GM23338 (cell line): ENCODE measurements around the gene NOTCH1. TPM values are rescaled to one million over a fixed set of nuclear protein-coding genes. Genes with fewer than 3 reads are reported as not detected.

Experiments used
- ATAC-seq: fragments of 200-7000 bp; cut with Tn5 transposase; 3 replicates; pipeline ENCODE4 v1.9.1; 2020
- DNase-seq: peaks from one replicate; pipeline ENCODE4 v3.0.0-alpha.2; 2015; ENCODE audit warnings: low spot score
- H2AFZ ChIP-seq: fragments of 200-600 bp; sonication (generic); 2 replicates; pipeline ENCODE4 v1.8.0; 2016; ENCODE audit warnings: antibody characterized with exemption, mild to moderate bottlenecking, moderate library complexity
- H3F3A ChIP-seq: fragments of 200-600 bp; sonication (generic); replicated peaks from 2 replicates; pipeline ENCODE4 v1.8.0; 2017; ENCODE audit warnings: antibody characterized with exemption, mixed run types, low read depth
- H3K27ac ChIP-seq: fragments of 200-600 bp; sonication (generic); 2 replicates; pipeline ENCODE4 v1.6.1; 2016; ENCODE audit warnings: low read depth
- H3K27me3 ChIP-seq: fragments of 200-600 bp; sonication (generic); 2 replicates; pipeline ENCODE4 v1.8.0; 2016; ENCODE audit warnings: mild to moderate bottlenecking, mixed run types, moderate library complexity; ENCODE audit not compliant: insufficient read depth
- H3K36me3 ChIP-seq: fragments of 200-600 bp; sonication (generic); 2 replicates; pipeline ENCODE4 v1.8.0; 2016; ENCODE audit warnings: mild to moderate bottlenecking; ENCODE audit not compliant: insufficient read depth
- H3K4me1 ChIP-seq: fragments of 200-600 bp; sonication (generic); 2 replicates; pipeline ENCODE4 v1.8.0; 2016; ENCODE audit warnings: mild to moderate bottlenecking, moderate library complexity; ENCODE audit not compliant: insufficient read depth
- H3K4me2 ChIP-seq: fragments of 200-600 bp; sonication (generic); 2 replicates; pipeline ENCODE4 v1.7.1; 2017; ENCODE audit warnings: mixed run types
- H3K4me3 ChIP-seq: fragments of 200-600 bp; sonication (generic); 2 replicates; pipeline ENCODE4 v1.6.1; 2016; ENCODE audit warnings: mixed run types
- H3K79me2 ChIP-seq: fragments of 200-600 bp; sonication (generic); replicated peaks from 2 replicates; pipeline ENCODE4 v1.8.0; 2017; ENCODE audit warnings: mild to moderate bottlenecking; ENCODE audit not compliant: insufficient read depth
- H3K9me2 ChIP-seq: fragments of 200-600 bp; sonication (generic); 2 replicates; pipeline ENCODE4 v1.8.0; 2017; ENCODE audit not compliant: insufficient read depth
- H4K20me1 ChIP-seq: fragments of 200-600 bp; sonication (generic); replicated peaks from 2 replicates; pipeline ENCODE4 v1.8.0; 2017; ENCODE audit warnings: mild to moderate bottlenecking; ENCODE audit not compliant: insufficient read depth
- H3K27ac Mint-ChIP-seq: 2 replicates; pipeline ENCODE4 v1.8.0; 2020; ENCODE audit warnings: inconsistent platforms, mild to moderate bottlenecking, moderate library complexity, mixed read lengths
- H3K27me3 Mint-ChIP-seq: 3 replicates; pipeline ENCODE4 v1.8.0; 2022; ENCODE audit warnings: low read depth, mild to moderate bottlenecking, moderate library complexity, mixed read lengths, inconsistent platforms; ENCODE audit not compliant: insufficient read depth, poor library complexity
- H3K36me3 Mint-ChIP-seq: 3 replicates; pipeline ENCODE4 v1.8.0; 2021; ENCODE audit warnings: low read depth, mild to moderate bottlenecking, inconsistent platforms, moderate library complexity, mixed read lengths
- H3K4me1 Mint-ChIP-seq: 3 replicates; pipeline ENCODE4 v1.8.0; 2020; ENCODE audit warnings: mild to moderate bottlenecking, inconsistent platforms, mixed read lengths
- H3K4me3 Mint-ChIP-seq: 3 replicates; pipeline ENCODE4 v1.8.0; 2021; ENCODE audit warnings: moderate library complexity, mild to moderate bottlenecking, inconsistent platforms, mixed read lengths
- H3K9me3 Mint-ChIP-seq: 3 replicates; pipeline ENCODE4 v1.8.0; 2020; ENCODE audit warnings: moderate library complexity, mild to moderate bottlenecking, inconsistent platforms, mixed read lengths
- CREB1 ChIP-seq: fragments of 250-450 bp; sonication (Bioruptor Pico); IDR thresholded peaks from 2 replicates; pipeline ENCODE4 v1.5.0; 2020; ENCODE audit warnings: low read depth, mild to moderate bottlenecking, moderate library complexity
- CTCF ChIP-seq, 2 experiments: fragments of 200-600 bp in 1 of 2; sonication (generic) in 1 of 2; conservative IDR thresholded peaks; 2 replicates each; pipeline versions ENCODE4 v1.5.1 to v1.6.1; 2016 to 2017; ENCODE audit warnings: antibody characterized with exemption in 2 of 2, low read depth in 2 of 2, mild to moderate bottlenecking in 2 of 2, moderate library complexity in 1 of 2
- ETS1 ChIP-seq: IDR thresholded peaks from 2 replicates; pipeline ENCODE4 v1.6.1; 2016; ENCODE audit warnings: antibody characterized with exemption
- EZH2 ChIP-seq: fragments of 200-600 bp; sonication (generic); IDR thresholded peaks from one replicate; pipeline ENCODE4 v1.8.0; 2017; ENCODE audit warnings: antibody characterized with exemption, mild to moderate bottlenecking, low read depth; ENCODE audit not compliant: unreplicated experiment
- EZH2phosphoT487 ChIP-seq: fragments of 200-600 bp; sonication (generic); IDR thresholded peaks from one replicate; pipeline ENCODE4 v1.8.1; 2018; ENCODE audit warnings: antibody characterized with exemption; ENCODE audit not compliant: unreplicated experiment
- JUNB ChIP-seq: IDR thresholded peaks from one replicate; pipeline ENCODE4 v1.6.1; 2016; ENCODE audit warnings: antibody characterized with exemption; ENCODE audit not compliant: unreplicated experiment
- NANOG ChIP-seq: IDR thresholded peaks from 2 replicates; pipeline ENCODE4 v1.6.1; 2016; ENCODE audit warnings: antibody characterized with exemption, borderline replicate concordance
- POLR2AphosphoS5 ChIP-seq: IDR thresholded peaks from 2 replicates; pipeline ENCODE4 v1.6.1; 2016; ENCODE audit warnings: antibody characterized with exemption, low read depth
- REST ChIP-seq: IDR thresholded peaks from one replicate; pipeline ENCODE4 v1.6.1; 2018; ENCODE audit warnings: antibody characterized with exemption; ENCODE audit not compliant: unreplicated experiment
- STAT1 ChIP-seq: IDR thresholded peaks from one replicate; pipeline ENCODE4 v1.6.1; 2016; ENCODE audit warnings: antibody characterized with exemption; ENCODE audit not compliant: unreplicated experiment
- ZNF114 ChIP-seq: fragments of 250-450 bp; sonication (Bioruptor Pico); IDR thresholded peaks from 2 replicates; pipeline ENCODE4 v1.5.0; 2020; ENCODE audit warnings: mild to moderate bottlenecking, moderate library complexity
- ZNF331 ChIP-seq: fragments of 250-450 bp; sonication (Bioruptor Pico); IDR thresholded peaks from 2 replicates; pipeline ENCODE4 v1.5.0; 2020; ENCODE audit warnings: low read depth, mild to moderate bottlenecking, moderate library complexity
- ZNF462 ChIP-seq: fragments of 250-450 bp; sonication (Bioruptor Pico); IDR thresholded peaks from 2 replicates; pipeline ENCODE4 v1.5.0; 2020; ENCODE audit warnings: mild to moderate bottlenecking, moderate library complexity
- polyA plus RNA-seq: library from polyadenylated mRNA; unstranded; fragments of >200 nt; fragmentation: Nextera tagmentation; extraction: Ambion mirVana; gene quantifications from 2 replicates; pipeline ENCODE4 v1.2.1, GENCODE V29; 2016
- total RNA-seq: library from RNA; depleted of rRNA; stranded (reverse); fragments of >200 nt; shearing (Covaris generic); gene quantifications from 2 replicates; pipeline ENCODE4 v1.2.3, GENCODE V29; 2014

The NOTCH1 gene
- total and polyA plus RNA-seq, 2 experiments from 2014 or later: 9.9 to 97.2 TPM

GRCh38 chr9:136589766-136590763 lies 44.2 kb upstream of the NOTCH1 start:
- Histone ChIP-seq H2AFZ (no peak overlapping the region), H4K20me1 (no peaks in the 10 kb centered on the region), H3K9me2 (no peaks in the 10 kb centered on the region), H3K79me2 (no peaks in the 10 kb centered on the region), H3K36me3 (no peaks in the 10 kb centered on the region), H3K4me2 (no peak overlapping the region), H3K4me3 (no peak overlapping the region), H3K4me1 (peaks cover 21% of the 10 kb centered on the region), H3K27me3 (no peaks in the 10 kb centered on the region), H3K27ac (no peak overlapping the region), H3F3A (peaks cover 18% of the 10 kb centered on the region; the same call in 1 of the 2 replicates)
- H3K4me3 Mint-ChIP-seq: no peak overlapping the region
- H3K27ac Mint-ChIP-seq: no peak overlapping the region
- peaks cover 37% of the 10 kb centered on the region for H3K4me1 Mint-ChIP-seq
- H3K36me3 Mint-ChIP-seq: no peaks in the 10 kb centered on the region
- peaks cover 20% of the 10 kb centered on the region for H3K27me3 Mint-ChIP-seq
- TF ChIP-seq ZNF462 (CRISPR knock-in tag) (no peak), STAT1 (no peak), ETS1 (no peak), EZH2phosphoT487 (no peak), JUNB (no peak), CTCF (conservative IDR thresholded peaks at IDR 0.05; ENCODE audit: low read depth in 2 of 2) (no peak), EZH2 (no peak), ZNF114 (CRISPR knock-in tag) (no peak), POLR2AphosphoS5 (no peak), CREB1 (no peak), NANOG (no peak), REST (no peak), ZNF331 (CRISPR knock-in tag) (no peak)
- no peak for ATAC-seq
- DNase-seq: no peak
- 0 out of 3 replicates have a peak, but pooled peaks cover 8% of the 10 kb centered on the region for H3K9me3 Mint-ChIP-seq
